Measurements from ENCODE around the gene TBC1D9. TPM values are rescaled to one million over a fixed set of nuclear protein-coding genes. Genes with fewer than 3 reads are reported as not detected.

The TBC1D9 gene
- total and polyA plus RNA-seq, 7 donors: 5.4 to 10.2 (median 8.2) TPM

DNA sequence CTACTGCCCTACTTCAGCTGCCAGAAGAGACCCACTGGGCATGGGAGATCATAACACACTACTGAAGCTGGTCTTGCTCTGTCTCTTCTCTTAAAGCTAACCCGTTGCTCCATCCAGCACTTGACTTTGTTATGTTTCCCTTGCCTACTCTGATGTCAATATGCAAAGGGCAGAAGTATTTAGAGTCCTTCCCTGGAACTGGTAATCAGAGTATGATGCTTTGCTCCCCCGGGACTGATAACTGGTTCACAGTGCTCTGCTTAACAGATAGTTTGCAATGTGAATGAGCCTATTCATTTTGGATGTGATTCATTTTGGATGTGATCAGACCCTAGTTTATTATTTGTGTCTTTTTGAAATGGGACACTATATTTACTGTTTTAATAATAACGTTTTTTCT lies 175.1 kb downstream of the TBC1D9 start:
- no peak overlapping the region for H3K4me3 ChIP-seq
- no peaks in the 10 kb centered on the region for H3K9me3 ChIP-seq
- intact Hi-C loops (cut with DNase I): no loop called here
- no peak for TF ChIP-seq EP300 (IDR thresholded peaks at IDR 0.05)
- no peak for TF ChIP-seq POLR2AphosphoS5 (IDR thresholded peaks at IDR 0.05)
- TF ChIP-seq POLR2A (IDR thresholded peaks at IDR 0.05): no peak
- H3K27ac ChIP-seq: no peak overlapping the region
- no peak for DNase-seq
- no peaks in the 10 kb centered on the region for H3K36me3 ChIP-seq
- whole genome bisulfite sequencing, 2 donors: 52 to 84% methylated on average over 3 of the region's 3 CpGs
- H3K27me3 ChIP-seq: peaks cover 7 to 41% (median 8%) of the 10 kb centered on the region in 3 donors
- H3K4me1 ChIP-seq: no peaks in the 10 kb centered on the region

DNA sequence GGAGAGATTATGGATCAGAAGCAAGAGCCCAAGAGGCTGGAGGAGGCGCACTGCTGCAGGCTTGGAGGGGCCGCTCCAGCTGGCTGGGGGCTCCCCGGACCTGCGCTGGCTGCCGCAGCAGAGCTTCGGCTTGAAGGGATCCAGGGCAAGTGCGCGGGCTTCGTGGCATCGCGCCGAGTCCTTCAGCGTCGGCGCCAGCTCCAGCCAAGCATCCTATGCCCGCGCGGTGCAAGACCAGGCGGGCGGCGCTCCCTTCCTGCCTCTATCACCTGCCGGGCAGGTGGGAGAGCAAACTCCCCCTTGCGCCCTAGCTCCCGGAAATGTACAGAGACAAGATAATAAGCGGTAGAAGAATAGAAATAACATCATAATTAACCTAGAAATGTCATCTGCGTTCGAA lies 176.9 kb downstream of the TBC1D9 start:
- intact Hi-C loops (cut with DNase I): no loop called here
- H3K4me1 ChIP-seq: no peaks in the 10 kb centered on the region
- 12 to 34% methylated on average over 27 of the region's 27 CpGs for WGBS, 2 donors
- H3K4me3 ChIP-seq: no peak overlapping the region
- no peak overlapping the region for H3K27ac ChIP-seq
- H3K36me3 ChIP-seq: no peaks in the 10 kb centered on the region
- H3K9me3 ChIP-seq: no peaks in the 10 kb centered on the region
- TF ChIP-seq POLR2A (IDR thresholded peaks at IDR 0.05) (no peak), POLR2AphosphoS5 (IDR thresholded peaks at IDR 0.05) (no peak), EP300 (IDR thresholded peaks at IDR 0.05) (no peak)
- TF ChIP-seq, protein P1, sequence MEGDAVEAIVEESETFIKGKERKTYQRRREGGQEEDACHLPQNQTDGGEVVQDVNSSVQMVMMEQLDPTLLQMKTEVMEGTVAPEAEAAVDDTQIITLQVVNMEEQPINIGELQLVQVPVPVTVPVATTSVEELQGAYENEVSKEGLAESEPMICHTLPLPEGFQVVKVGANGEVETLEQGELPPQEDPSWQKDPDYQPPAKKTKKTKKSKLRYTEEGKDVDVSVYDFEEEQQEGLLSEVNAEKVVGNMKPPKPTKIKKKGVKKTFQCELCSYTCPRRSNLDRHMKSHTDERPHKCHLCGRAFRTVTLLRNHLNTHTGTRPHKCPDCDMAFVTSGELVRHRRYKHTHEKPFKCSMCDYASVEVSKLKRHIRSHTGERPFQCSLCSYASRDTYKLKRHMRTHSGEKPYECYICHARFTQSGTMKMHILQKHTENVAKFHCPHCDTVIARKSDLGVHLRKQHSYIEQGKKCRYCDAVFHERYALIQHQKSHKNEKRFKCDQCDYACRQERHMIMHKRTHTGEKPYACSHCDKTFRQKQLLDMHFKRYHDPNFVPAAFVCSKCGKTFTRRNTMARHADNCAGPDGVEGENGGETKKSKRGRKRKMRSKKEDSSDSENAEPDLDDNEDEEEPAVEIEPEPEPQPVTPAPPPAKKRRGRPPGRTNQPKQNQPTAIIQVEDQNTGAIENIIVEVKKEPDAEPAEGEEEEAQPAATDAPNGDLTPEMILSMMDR (IDR thresholded peaks at IDR 0.05): no peak
- DNase-seq: no peak
- peaks cover 7 to 41% (median 8%) of the 10 kb centered on the region in 3 donors for H3K27me3 ChIP-seq

DNA sequence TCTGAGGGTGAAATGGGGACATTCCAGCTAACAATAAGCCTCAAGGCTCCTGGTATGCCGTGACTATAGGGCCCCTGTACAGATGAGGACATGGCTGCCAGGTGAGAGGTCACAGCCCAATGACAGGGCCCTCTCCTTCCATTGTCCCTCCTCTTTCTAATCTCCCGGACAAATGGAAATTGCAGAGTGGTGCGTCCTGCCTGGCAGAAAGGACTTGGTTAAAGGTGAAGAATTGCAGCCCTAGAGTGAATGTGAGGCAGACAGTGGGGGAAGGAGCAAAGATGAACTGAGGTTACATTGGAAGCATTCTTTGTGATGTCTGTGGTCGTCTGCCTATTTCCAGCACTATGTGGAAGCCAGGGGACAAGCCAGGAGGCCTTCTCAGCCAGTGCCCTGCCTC lies 180.7 kb downstream of the TBC1D9 start:
- intact Hi-C loops (cut with DNase I): no loop called here
- Histone ChIP-seq H3K9me3 (no peaks in the 10 kb centered on the region), H3K27me3 (peaks cover 7 to 48% (median 13%) of the 10 kb centered on the region in 3 donors), H3K4me1 (no peaks in the 10 kb centered on the region), H3K27ac (no peak overlapping the region), H3K4me3 (no peak overlapping the region), H3K36me3 (no peaks in the 10 kb centered on the region)
- TF ChIP-seq EP300 (IDR thresholded peaks at IDR 0.05) (no peak), POLR2A (IDR thresholded peaks at IDR 0.05) (no peak), POLR2AphosphoS5 (IDR thresholded peaks at IDR 0.05) (no peak)
- TF ChIP-seq, protein P1 (IDR thresholded peaks at IDR 0.05): no peak
- 74% methylated on average over 4 of the region's 4 CpGs for WGBS, 2 donors
- no peak for DNase-seq

DNA sequence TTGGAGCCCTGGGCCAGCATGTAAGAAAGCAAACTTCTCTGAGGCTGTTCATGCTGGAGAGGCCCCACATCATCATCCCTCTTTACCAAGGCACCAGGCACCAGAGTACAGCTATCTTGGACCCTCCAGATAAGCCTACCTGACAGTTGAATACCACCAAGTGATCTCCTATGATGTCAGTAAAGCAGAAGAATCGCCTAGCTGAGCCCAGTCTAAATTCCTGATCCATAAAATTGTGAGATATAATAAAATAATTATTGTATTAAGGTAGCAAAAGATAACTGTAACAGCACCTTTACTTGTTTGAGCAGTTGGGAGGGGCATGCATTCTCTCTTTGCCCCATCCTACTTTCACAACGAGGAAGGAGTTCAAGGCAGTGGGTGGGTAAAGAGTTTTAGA lies 184.6 kb downstream of the TBC1D9 start:
- peaks cover 12 to 54% (median 33%) of the 10 kb centered on the region in 3 donors for H3K27me3 ChIP-seq
- WGBS, 2 donors: 82 to 83% methylated on average over 2 of the region's 2 CpGs
- intact Hi-C loops (cut with DNase I): no loop called here
- H3K27ac ChIP-seq: no peak overlapping the region
- TF ChIP-seq, protein P1 (IDR thresholded peaks at IDR 0.05): no peak
- TF ChIP-seq EP300 (IDR thresholded peaks at IDR 0.05): no peak
- no peak for TF ChIP-seq POLR2AphosphoS5 (IDR thresholded peaks at IDR 0.05)
- no peak for TF ChIP-seq POLR2A (IDR thresholded peaks at IDR 0.05)
- no peak for DNase-seq
- no peaks in the 10 kb centered on the region for H3K9me3 ChIP-seq
- peaks cover 0 to 18% (median 8%) of the 10 kb centered on the region in 4 donors for H3K4me1 ChIP-seq
- no peaks in the 10 kb centered on the region for H3K36me3 ChIP-seq
- H3K4me3 ChIP-seq: no peak overlapping the region

Small RNA genes lying within 50 kb of the gene (small RNA-seq; reads per million reads assigned to genes)
- gene AC108019.1: 0 reads per million in 3 donors
- 0 reads per million in 3 donors for gene RF00019
- 0 reads per million in 3 donors for gene RN7SL152P
- 0 reads per million in 3 donors for gene RNY1P14

Other genes with a start within 250 kb of the TBC1D9 start
- gene ELMOD2, start 232.2 kb downstream of the TBC1D9 start, total RNA-seq: 10 to 100 TPM; 11.8 to 20.7 (median 19.6) TPM
- 1 to 10 TPM; 1.8 to 7.5 (median 3.2) TPM for gene ELMOD2, start 232.2 kb downstream of the TBC1D9 start, polyA plus RNA-seq
- not detected for gene UCP1, start 187.4 kb downstream of the TBC1D9 start, total RNA-seq
- gene UCP1, start 187.4 kb downstream of the TBC1D9 start, polyA plus RNA-seq: not detected

All from sigmoid colon (tissue), 7 donors.